K562 (cell line): ENCODE results near the gene LY6G6C. TPM values are rescaled to one million over a fixed set of nuclear protein-coding genes. Genes with fewer than 3 reads are reported as not detected.
A peak's percentile ranks its signal among the peaks of the same experiment; 100 is the strongest.

ENCODE experiments used
- CBFB ChIP-seq: sonication (generic); formaldehyde crosslinking; IDR thresholded peaks from 2 replicates; pipeline ENCODE4 v1.4.0; 2020; ENCODE audit warnings: mild to moderate bottlenecking, missing genetic modification reagents
- CEBPG ChIP-seq, 3 experiments: fragments of 200-800 bp in 1 of 3; sonication (Bioruptor generic) in 1 of 3; sonication (generic) in 1 of 3; formaldehyde crosslinking in 1 of 3; IDR thresholded peaks in 2 of 3; conservative IDR thresholded peaks in 1 of 3; 2 replicates each; pipeline versions ENCODE4 v1.6.1 to v1.8.0; 2016 to 2022; ENCODE audit warnings: missing compliant biosample characterization in 2 of 3, missing genetic modification characterization in 2 of 3, mild to moderate bottlenecking in 1 of 3, missing genetic modification reagents in 1 of 3
- CHCHD3 ChIP-seq: fragments of 250-450 bp; sonication (Bioruptor Pico); IDR thresholded peaks from 2 replicates; pipeline ENCODE4 v2.1.2; 2022; ENCODE audit warnings: mild to moderate bottlenecking
- DMBX1 ChIP-seq: fragments of 250-450 bp; sonication (Bioruptor Pico); IDR thresholded peaks from 2 replicates; pipeline ENCODE4 v1.8.0; 2022; ENCODE audit warnings: inconsistent platforms, mild to moderate bottlenecking, moderate library complexity, borderline replicate concordance
- DNMT1 ChIP-seq: fragments of 450-650 bp; IDR thresholded peaks from 2 replicates; pipeline ENCODE4 v1.6.1; 2016; ENCODE audit warnings: antibody characterized with exemption, mild to moderate bottlenecking
- DPF2 ChIP-seq: fragments of 450-650 bp; IDR thresholded peaks from 2 replicates; pipeline ENCODE4 v1.6.1; 2016
- ETV5 ChIP-seq: sonication (generic); formaldehyde crosslinking; IDR thresholded peaks from 2 replicates; pipeline ENCODE4 v1.4.0; 2020; ENCODE audit warnings: low read depth, mild to moderate bottlenecking, missing genetic modification reagents
- FOXJ3 ChIP-seq: sonication (generic); formaldehyde crosslinking; IDR thresholded peaks from 2 replicates; pipeline ENCODE4 v1.4.0; 2020; ENCODE audit warnings: mild to moderate bottlenecking, missing genetic modification reagents
- HMBOX1 ChIP-seq: sonication (generic); IDR thresholded peaks from 2 replicates; pipeline ENCODE4 v1.6.1; 2016
- HOMEZ ChIP-seq: fragments of 250-450 bp; sonication (Bioruptor Pico); IDR thresholded peaks from 2 replicates; pipeline ENCODE4 v1.4.0; 2020; ENCODE audit warnings: mild to moderate bottlenecking, moderate library complexity
- KDM5B ChIP-seq: fragments of 200-600 bp; sonication (generic); IDR thresholded peaks from 2 replicates; pipeline ENCODE4 v1.6.1; 2012; ENCODE audit warnings: low read depth, mild to moderate bottlenecking, moderate library complexity, low read length, control low read depth, inconsistent platforms; ENCODE audit not compliant: insufficient replicate concordance
- NFATC3 ChIP-seq: fragments of 450-650 bp; IDR thresholded peaks from 2 replicates; pipeline ENCODE4 v1.6.1; 2017; ENCODE audit warnings: mild to moderate bottlenecking
- RBM15 ChIP-seq: fragments of 200-400 bp; formaldehyde crosslinking; IDR thresholded peaks from 2 replicates; pipeline ENCODE4 v1.6.1; 2018; ENCODE audit warnings: mild to moderate bottlenecking, low read length, moderate library complexity; ENCODE audit not compliant: insufficient read depth
- SP1 ChIP-seq: sonication (generic); formaldehyde crosslinking; IDR thresholded peaks from 2 replicates; pipeline ENCODE4 v1.8.1; 2022; ENCODE audit warnings: mild to moderate bottlenecking, missing genetic modification reagents
- TSC22D4 ChIP-seq: fragments of 450-650 bp; IDR thresholded peaks from 2 replicates; pipeline ENCODE4 v1.6.1; 2016; ENCODE audit warnings: missing genetic modification characterization, missing biosample characterization, control low read depth
- XRCC3 ChIP-seq: fragments of 450-650 bp; IDR thresholded peaks from 2 replicates; pipeline ENCODE4 v1.6.1; 2017; ENCODE audit warnings: mild to moderate bottlenecking, moderate library complexity
- ZBTB2 ChIP-seq: fragments of 450-650 bp; IDR thresholded peaks from 2 replicates; pipeline ENCODE4 v1.6.1; 2016; ENCODE audit warnings: antibody characterized with exemption
- ZNF280A ChIP-seq: fragments of 450-650 bp; IDR thresholded peaks from 2 replicates; pipeline ENCODE4 v1.6.1; 2018; ENCODE audit warnings: mild to moderate bottlenecking, low read depth; ENCODE audit not compliant: partially characterized antibody
- ZNF76 ChIP-seq: fragments of 250-450 bp; sonication (Bioruptor Pico); IDR thresholded peaks from 2 replicates; pipeline ENCODE4 v1.4.0; 2020; ENCODE audit warnings: mild to moderate bottlenecking, moderate library complexity, borderline replicate concordance
- polyA plus RNA-seq, 8 experiments: library from polyadenylated mRNA; depleted of rRNA in 4 of 8; stranded (reverse) in 5 of 8; unstranded in 3 of 8; fragments of >200 nt; fragmentation: Nextera tagmentation in 2 of 8; fragmentation: Illumina TruSeq in 1 of 8; extraction: Ambion mirVana in 2 of 8; extraction: Trizol in 1 of 8; gene quantifications; 2 replicates each; pipeline versions ENCODE4 v1.2.1 to v1.2.3, GENCODE V29; 2011 to 2014; ENCODE audit warnings: inconsistent platforms in 1 of 8, missing spikeins in 1 of 8
- total RNA-seq, 7 experiments: library from RNA; depleted of rRNA in 6 of 7; stranded (reverse); fragments of >200 nt in 6 of 7; fragmentation: Illumina TruSeq in 2 of 7; extraction: Trizol in 2 of 7; gene quantifications; 2 replicates each; pipeline versions ENCODE4 v1.2.1 to v1.2.3, GENCODE V29; 2011 to 2021; ENCODE audit warnings: low replicate concordance in 1 of 7

The LY6G6C gene
- total and polyA plus RNA-seq, 9 of the 15 experiments (the other 6 are each of a cell fraction or from before 2014, with no cell fraction given), result 0.06 to 0.20 TPM; not detected in 7

- TF ChIP-seq KDM5B (peak; percentile 97), DNMT1 (0 out of 2 replicates have a peak, but pooled peaks have one; percentile 60), HOMEZ (no peak; the same call in 1 of the 2 replicates), DMBX1 (CRISPR knock-in tag) (peak; percentile 39; the same call in 1 of the 2 replicates), CEBPG (CRISPR knock-in tag; IDR thresholded peaks at IDR 0.05) (peak; percentile 99), CEBPG (tag; conservative IDR thresholded peaks at IDR 0.05 in 1 of 2, IDR thresholded peaks at IDR 0.05 in 1 of 2) (peak; percentile 99 to 100), RBM15 (no peak), ETV5 (CRISPR knock-in tag) (peak; percentile 81; the same call in 1 of the 2 replicates), DPF2 (peak; percentile 86), ZBTB2 (peak; percentile 57; the same call in 1 of the 2 replicates), HMBOX1 (0 out of 2 replicates have a peak, but pooled peaks have one; percentile 41), CHCHD3 (CRISPR knock-in tag) (peak; percentile 92), SP1 (CRISPR knock-in tag) (peak; percentile 96), CBFB (no peak), ZNF76 (CRISPR knock-in tag) (peak; percentile 65; the same call in 1 of the 2 replicates), TSC22D4 (tag) (no peak), ZNF280A (no peak), XRCC3 (no peak), FOXJ3 (CRISPR knock-in tag) (no peak; the same call in 1 of the 2 replicates), NFATC3 (peak; percentile 61; the same call in 1 of the 2 replicates)
Observed at GRCh38 chr6:31702819-31703716, 18.5 kb downstream of the LY6G6C start, which contains the start of gene ABHD16A (continued).
